CD8-positive, alpha-beta memory T cell (primary cell): ENCODE measurements around the gene PLXNB2. TPM values are rescaled to one million over a fixed set of nuclear protein-coding genes. Genes with fewer than 3 reads are reported as not detected.
A peak's percentile ranks its signal among the peaks of the same experiment; 100 is the strongest.

Experiments used
- CTCF ChIA-PET: fragments of 350-600 bp; sonication (Branson Sonifier 250); formaldehyde crosslinking; loops from one replicate; lab custom pipeline; 2021; ENCODE audit warnings: antibody characterized with exemption; lab: Charles Lee
- POLR2A ChIA-PET: fragments of 350-600 bp; sonication (Branson Sonifier 250); formaldehyde crosslinking; loops from one replicate; lab custom pipeline; 2021; ENCODE audit warnings: antibody characterized with exemption; lab: Charles Lee
- DNase-seq, 5 donors: peaks; one replicate each; pipeline versions ENCODE4 v3.0.0 to v3.0.0-alpha.2; 2020 to 2022; ENCODE audit warnings: mixed read lengths in 1 of 5
- H3K27ac ChIP-seq: one replicate; pipeline ENCODE4 v1.7.0; 2013; ENCODE audit warnings: low read depth, mild to moderate bottlenecking, low read length, moderate library complexity
- H3K27me3 ChIP-seq: 2 replicates; pipeline ENCODE4 v1.7.0; 2013; ENCODE audit warnings: low read length, mild to moderate bottlenecking; ENCODE audit not compliant: insufficient read depth, poor library complexity, severe bottlenecking
- H3K36me3 ChIP-seq: 2 replicates; pipeline ENCODE4 v1.7.0; 2013; ENCODE audit warnings: mild to moderate bottlenecking, low read length, moderate library complexity; ENCODE audit not compliant: insufficient read depth
- H3K4me1 ChIP-seq: 2 replicates; pipeline ENCODE4 v1.7.0; 2013; ENCODE audit warnings: mild to moderate bottlenecking, low read length, moderate library complexity; ENCODE audit not compliant: insufficient read depth
- H3K4me3 ChIP-seq: 2 replicates; pipeline ENCODE4 v1.7.0; 2013; ENCODE audit warnings: mild to moderate bottlenecking, low read length
- H3K9me3 ChIP-seq: 2 replicates; pipeline ENCODE4 v1.7.0; 2013; ENCODE audit warnings: mild to moderate bottlenecking, low read length
- H3K27ac Mint-ChIP-seq, 8 donors: one replicate each; pipeline ENCODE4 v1.8.0; 2020 to 2021; ENCODE audit warnings: mixed read lengths in 8 of 8, mild to moderate bottlenecking in 6 of 8, inconsistent platforms in 3 of 8, moderate library complexity in 3 of 8
- H3K27me3 Mint-ChIP-seq, 2 donors: one replicate each; pipeline ENCODE4 v1.8.0; 2020 to 2021; ENCODE audit warnings: mixed read lengths in 2 of 2, mild to moderate bottlenecking in 1 of 2, moderate library complexity in 1 of 2
- H3K36me3 Mint-ChIP-seq, 3 donors: one replicate each; pipeline ENCODE4 v1.8.0; 2020 to 2021; ENCODE audit warnings: mixed read lengths in 3 of 3, inconsistent platforms in 1 of 3, mild to moderate bottlenecking in 1 of 3
- H3K4me1 Mint-ChIP-seq, 3 donors: one replicate each; pipeline ENCODE4 v1.8.0; 2020 to 2021; ENCODE audit warnings: mixed read lengths in 3 of 3, inconsistent platforms in 1 of 3, mild to moderate bottlenecking in 1 of 3
- H3K4me3 Mint-ChIP-seq, 7 donors: one replicate each; pipeline ENCODE4 v1.8.0; 2020 to 2021; ENCODE audit warnings: mixed read lengths in 7 of 7, mild to moderate bottlenecking in 6 of 7, moderate library complexity in 4 of 7, inconsistent platforms in 2 of 7
- H3K9me3 Mint-ChIP-seq, 5 donors: one replicate each; pipeline ENCODE4 v1.8.0; 2020 to 2022; ENCODE audit warnings: mixed read lengths in 5 of 5, mild to moderate bottlenecking in 3 of 5, moderate library complexity in 2 of 5, inconsistent platforms in 1 of 5
- polyA plus RNA-seq: library from polyadenylated mRNA; unstranded; fragments of 300-500 nt; fragmentation: Illumina TruSeq; gene quantifications from one replicate; pipeline ENCODE4 v1.2.3, GENCODE V29; 2021
- total RNA-seq, 2 experiments: library from RNA; stranded (reverse); gene quantifications; one replicate each; pipeline ENCODE4 v1.2.3, GENCODE V29; 2021

The PLXNB2 gene
- total and polyA plus RNA-seq, 3 experiments from 2014 or later: 0.17 to 14.4 (median 13.4) TPM

- CTCF ChIA-PET: interaction anchor here (1.6 kb wide), 1 partner anchor 23 kb away, joined by 4 read pairs; no protein-coding TSS in a partner anchor
- Histone ChIP-seq H3K27ac (no peak overlapping the region), H3K9me3 (no peaks in the 10 kb centered on the region), H3K4me3 (no peak overlapping the region), H3K36me3 (no peaks in the 10 kb centered on the region), H3K4me1 (no peaks in the 10 kb centered on the region), H3K27me3 (peaks cover 5% of the 10 kb centered on the region)
- Mint-ChIP-seq H3K27me3 (peaks cover 14 to 22% of the 10 kb centered on the region in 2 donors), H3K9me3 (no peaks in the 10 kb centered on the region), H3K4me1 (no peaks in the 10 kb centered on the region), H3K27ac (no peak overlapping the region), H3K36me3 (no peaks in the 10 kb centered on the region), H3K4me3 (no peak overlapping the region)
- POLR2A ChIA-PET: no interaction called here
- no peak for DNase-seq
Measured at GRCh38 chr22:50298937-50299784, 8.3 kb downstream of the PLXNB2 start.

GRCh38 chr22:50298266-50298637 lies 9.2 kb downstream of the PLXNB2 start:
- Histone ChIP-seq H3K27me3 (no peaks in the 10 kb centered on the region), H3K9me3 (no peaks in the 10 kb centered on the region), H3K4me1 (no peaks in the 10 kb centered on the region), H3K36me3 (no peaks in the 10 kb centered on the region), H3K4me3 (no peak overlapping the region), H3K27ac (no peak overlapping the region)
- peaks cover 12 to 20% of the 10 kb centered on the region in 2 donors for H3K27me3 Mint-ChIP-seq
- no peaks in the 10 kb centered on the region for H3K9me3 Mint-ChIP-seq
- no peaks in the 10 kb centered on the region for H3K4me1 Mint-ChIP-seq
- H3K4me3 Mint-ChIP-seq: no peak overlapping the region
- peak overlapping the region in 1 of 8 donors; percentile 74 for H3K27ac Mint-ChIP-seq
- ChIA-PET CTCF (interaction anchor here (1.6 kb wide), 1 partner anchor 22 kb away, joined by 4 read pairs; no protein-coding TSS in a partner anchor), POLR2A (no interaction called here)
- no peaks in the 10 kb centered on the region for H3K36me3 Mint-ChIP-seq
- DNase-seq: no peak

GRCh38 chr22:50297510-50298265 lies 9.8 kb downstream of the PLXNB2 start:
- CTCF ChIA-PET: interaction anchor here (1.6 kb wide), 1 partner anchor 21 kb away, joined by 4 read pairs; no protein-coding TSS in a partner anchor
- Histone ChIP-seq H3K27ac (no peak overlapping the region), H3K27me3 (no peaks in the 10 kb centered on the region), H3K36me3 (no peaks in the 10 kb centered on the region), H3K4me1 (no peaks in the 10 kb centered on the region), H3K9me3 (no peaks in the 10 kb centered on the region), H3K4me3 (no peak overlapping the region)
- Mint-ChIP-seq H3K27ac (peak overlapping the region in 2 of 8 donors; percentile 82 to 90), H3K4me3 (peak overlapping the region in 1 of 7 donors; percentile 37), H3K27me3 (peaks cover 8 to 22% of the 10 kb centered on the region in 2 donors), H3K9me3 (no peaks in the 10 kb centered on the region), H3K36me3 (no peaks in the 10 kb centered on the region), H3K4me1 (peaks cover 0 to 2% (median 0%) of the 10 kb centered on the region in 3 donors)
- no peak for DNase-seq
- POLR2A ChIA-PET: no interaction called here

- Mint-ChIP-seq H3K4me3 (no peak overlapping the region), H3K27me3 (peaks cover 6 to 28% of the 10 kb centered on the region in 2 donors), H3K4me1 (peaks cover 0 to 5% (median 0%) of the 10 kb centered on the region in 3 donors), H3K9me3 (peaks cover 0 to under 1% (median 0%) of the 10 kb centered on the region in 5 donors), H3K36me3 (no peaks in the 10 kb centered on the region), H3K27ac (peak overlapping the region in 1 of 8 donors; percentile 68)
- ChIA-PET POLR2A (no interaction called here), CTCF (no interaction called here)
- Histone ChIP-seq H3K9me3 (no peaks in the 10 kb centered on the region), H3K36me3 (no peaks in the 10 kb centered on the region), H3K27ac (no peak overlapping the region), H3K4me3 (no peak overlapping the region), H3K27me3 (no peaks in the 10 kb centered on the region), H3K4me1 (no peaks in the 10 kb centered on the region)
- DNase-seq: no peak
Measured at GRCh38 chr22:50296658-50297490, 10.6 kb downstream of the PLXNB2 start.

- no peak overlapping the region for H3K27ac ChIP-seq
- H3K27me3 ChIP-seq: peaks cover 9% of the 10 kb centered on the region
- H3K4me1 ChIP-seq: no peaks in the 10 kb centered on the region
- Mint-ChIP-seq H3K4me1 (peaks cover 0 to 5% (median 0%) of the 10 kb centered on the region in 3 donors), H3K27ac (no peak overlapping the region), H3K36me3 (no peaks in the 10 kb centered on the region), H3K4me3 (no peak overlapping the region), H3K27me3 (peaks cover 6 to 34% of the 10 kb centered on the region in 2 donors), H3K9me3 (peaks cover 0 to 2% (median 0%) of the 10 kb centered on the region in 5 donors)
- H3K36me3 ChIP-seq: no peaks in the 10 kb centered on the region
- H3K4me3 ChIP-seq: no peak overlapping the region
- POLR2A ChIA-PET: no interaction called here
- CTCF ChIA-PET: interaction anchor here (1.3 to 1.6 kb wide), 2 partner anchors 13 to 47 kb away, joined by 3 read pairs; partner anchors contain the start of gene PLXNB2
- no peaks in the 10 kb centered on the region for H3K9me3 ChIP-seq
- DNase-seq: no peak
Measured at GRCh38 chr22:50294319-50294656, 13.2 kb downstream of the PLXNB2 start.

- H3K4me1 Mint-ChIP-seq: peaks cover 0 to 5% (median 0%) of the 10 kb centered on the region in 3 donors
- H3K27me3 ChIP-seq: peaks cover 9% of the 10 kb centered on the region
- peak in 1 of 5 donors; percentile 30 for DNase-seq
- ChIA-PET CTCF (interaction anchor here (1.3 to 1.6 kb wide), 2 partner anchors 14 to 48 kb away, joined by 3 read pairs; partner anchors contain the start of gene PLXNB2), POLR2A (no interaction called here)
- H3K4me1 ChIP-seq: no peaks in the 10 kb centered on the region
- H3K27ac ChIP-seq: no peak overlapping the region
- H3K4me3 ChIP-seq: no peak overlapping the region
- no peak overlapping the region for H3K4me3 Mint-ChIP-seq
- H3K9me3 ChIP-seq: no peaks in the 10 kb centered on the region
- H3K27ac Mint-ChIP-seq: no peak overlapping the region
- H3K27me3 Mint-ChIP-seq: peaks cover 4 to 33% of the 10 kb centered on the region in 2 donors
- H3K36me3 Mint-ChIP-seq: no peaks in the 10 kb centered on the region
- peaks cover 0 to 2% (median 0%) of the 10 kb centered on the region in 5 donors for H3K9me3 Mint-ChIP-seq
- H3K36me3 ChIP-seq: no peaks in the 10 kb centered on the region
Measured at GRCh38 chr22:50293441-50294318, 13.8 kb downstream of the PLXNB2 start.
